HUES64 (cell line): ENCODE measurements around the gene NGFR.
"Not testable (repeated sequence)": the region's sequence is repeated elsewhere in the genome, so short reads cannot be mapped to it uniquely, and the experiment has no call there.

Experiments
- H3K27ac ChIP-seq: 2 replicates; pipeline ENCODE4 v1.7.0; 2013; ENCODE audit warnings: low read depth, low read length, inconsistent platforms
- H3K27me3 ChIP-seq: 2 replicates; pipeline ENCODE4 v1.6.1; 2013; ENCODE audit warnings: mild to moderate bottlenecking, low read length; ENCODE audit not compliant: insufficient read depth
- H3K36me3 ChIP-seq: 2 replicates; pipeline ENCODE4 v1.6.1; 2013; ENCODE audit warnings: mild to moderate bottlenecking, low read length; ENCODE audit not compliant: insufficient read depth
- H3K4me1 ChIP-seq: 2 replicates; pipeline ENCODE4 v1.6.1; 2013; ENCODE audit warnings: mild to moderate bottlenecking, low read length, moderate library complexity; ENCODE audit not compliant: insufficient read depth
- H3K4me3 ChIP-seq: 2 replicates; pipeline ENCODE4 v1.5.1; 2013; ENCODE audit warnings: mild to moderate bottlenecking, low read length, moderate library complexity
- H3K9ac ChIP-seq: 2 replicates; pipeline ENCODE4 v1.6.1; 2013; ENCODE audit warnings: mild to moderate bottlenecking, low read depth, low read length
- H3K9me3 ChIP-seq: 2 replicates; pipeline ENCODE4 v1.6.1; 2013; ENCODE audit warnings: low read depth, low read length; ENCODE audit not compliant: insufficient read depth
- WGBS: fragments of 150-250, 120-280 bp; methylation state at CpG from one replicate; pipeline ENCODE4 v1.1.7; 2013; ENCODE audit warnings: missing lambda C conversion rate; 5-methylcytosine and 5-hydroxymethylcytosine counted together

NGFR gene

GRCh38 chr17:49498029-49498615 is 3.0 kb downstream of the NGFR start:
- Histone ChIP-seq H3K27ac (no peak overlapping the region), H3K9ac (0 out of 2 replicates have a peak overlapping the region, but pooled peaks have one; percentile 41), H3K9me3 (no peaks in the 10 kb centered on the region), H3K36me3 (no peaks in the 10 kb centered on the region), H3K4me3 (peak overlapping the region; percentile 68), H3K27me3 (peaks cover 64% of the 10 kb centered on the region), H3K4me1 (peaks cover 26% of the 10 kb centered on the region)
- WGBS = 16% methylated on average over 12 of the region's 12 CpGs

- Histone ChIP-seq H3K4me1 (peaks cover 26% of the 10 kb centered on the region), H3K9me3 (no peaks in the 10 kb centered on the region), H3K36me3 (no peaks in the 10 kb centered on the region), H3K9ac (no peak overlapping the region), H3K4me3 (no peak overlapping the region), H3K27me3 (peaks cover 35% of the 10 kb centered on the region), H3K27ac (no peak overlapping the region)
- WGBS = 74% methylated on average over 3 of the region's 3 CpGs
Measured at GRCh38 chr17:49501496-49501895, 6.4 kb downstream of the NGFR start.

- Histone ChIP-seq H3K36me3 (no peaks in the 10 kb centered on the region), H3K4me3 (no peak overlapping the region), H3K9me3 (no peaks in the 10 kb centered on the region), H3K4me1 (peaks cover 27% of the 10 kb centered on the region), H3K27ac (no peak overlapping the region), H3K9ac (no peak overlapping the region), H3K27me3 (peaks cover 27% of the 10 kb centered on the region)
- WGBS = 70% methylated on average over 4 of the region's 4 CpGs
Measured at GRCh38 chr17:49502254-49502653, 7.2 kb downstream of the NGFR start.

GRCh38 chr17:49502680-49503079 is 7.6 kb downstream of the NGFR start:
- H3K4me1 ChIP-seq = peaks cover 31% of the 10 kb centered on the region
- H3K36me3 ChIP-seq, H3K4me3 ChIP-seq, H3K9me3 ChIP-seq, H3K27ac ChIP-seq, H3K9ac ChIP-seq: not testable (repeated sequence)
- peaks cover 23% of the 10 kb centered on the region for H3K27me3 ChIP-seq
- 55% methylated on average over 4 of the region's 5 CpGs for WGBS

- no peaks in the 10 kb centered on the region for H3K36me3 ChIP-seq
- 94% methylated on average over 4 of the region's 4 CpGs for WGBS
- H3K27ac ChIP-seq = no peak overlapping the region
- no peak overlapping the region for H3K9ac ChIP-seq
- peaks cover 30% of the 10 kb centered on the region for H3K4me1 ChIP-seq
- H3K27me3 ChIP-seq = peaks cover 6% of the 10 kb centered on the region
- H3K4me3 ChIP-seq = no peak overlapping the region
- no peaks in the 10 kb centered on the region for H3K9me3 ChIP-seq
Measured at GRCh38 chr17:49504369-49504768, 9.3 kb downstream of the NGFR start.

- Histone ChIP-seq H3K36me3 (no peaks in the 10 kb centered on the region), H3K27ac (no peak overlapping the region), H3K9me3 (no peaks in the 10 kb centered on the region), H3K4me1 (peaks cover 21% of the 10 kb centered on the region), H3K9ac (no peak overlapping the region), H3K27me3 (peaks cover 2% of the 10 kb centered on the region; the same call in 1 of the 2 replicates), H3K4me3 (no peak overlapping the region)
- 83% methylated on average over 14 of the region's 14 CpGs for WGBS
Measured at GRCh38 chr17:49505854-49506253, 10.8 kb downstream of the NGFR start.

- Histone ChIP-seq H3K4me1 (peaks cover 20% of the 10 kb centered on the region), H3K4me3 (no peak overlapping the region), H3K27ac (no peak overlapping the region), H3K9ac (no peak overlapping the region), H3K36me3 (no peaks in the 10 kb centered on the region), H3K9me3 (no peaks in the 10 kb centered on the region), H3K27me3 (no peaks in the 10 kb centered on the region)
- 96% methylated on average over 52 of the region's 57 CpGs for WGBS
Measured at GRCh38 chr17:49506282-49506681, 11.2 kb downstream of the NGFR start.

GRCh38 chr17:49508061-49508865 is 13.2 kb downstream of the NGFR start:
- H3K9ac ChIP-seq = peak overlapping the region; percentile 35; the same call in 1 of the 2 replicates
- H3K4me1 ChIP-seq = peaks cover 21% of the 10 kb centered on the region
- 10% methylated on average over 16 of the region's 17 CpGs for WGBS
- no peaks in the 10 kb centered on the region for H3K36me3 ChIP-seq
- H3K27me3 ChIP-seq = no peaks in the 10 kb centered on the region
- peak overlapping the region; percentile 83 for H3K27ac ChIP-seq
- 0 out of 2 replicates have a peak overlapping the region, but pooled peaks have one; percentile 16 for H3K4me3 ChIP-seq
- H3K9me3 ChIP-seq = no peaks in the 10 kb centered on the region

- H3K9ac ChIP-seq = peak overlapping the region; percentile 11; the same call in 1 of the 2 replicates
- peaks cover 25% of the 10 kb centered on the region for H3K4me1 ChIP-seq
- peak overlapping the region; percentile 56; the same call in 1 of the 2 replicates for H3K27ac ChIP-seq
- WGBS = 72% methylated on average over 8 of the region's 8 CpGs
- no peak overlapping the region for H3K4me3 ChIP-seq
- H3K9me3 ChIP-seq = no peaks in the 10 kb centered on the region
- no peaks in the 10 kb centered on the region for H3K27me3 ChIP-seq
- H3K36me3 ChIP-seq = no peaks in the 10 kb centered on the region
Measured at GRCh38 chr17:49508866-49509587, 13.9 kb downstream of the NGFR start.

GRCh38 chr17:49509588-49509917 is 14.5 kb downstream of the NGFR start:
- no peaks in the 10 kb centered on the region for H3K27me3 ChIP-seq
- H3K4me3 ChIP-seq = no peak overlapping the region
- peaks cover 29% of the 10 kb centered on the region for H3K4me1 ChIP-seq
- no peak overlapping the region for H3K9ac ChIP-seq
- H3K9me3 ChIP-seq = no peaks in the 10 kb centered on the region
- WGBS = 86% methylated on average over 1 of the region's 3 CpGs
- no peaks in the 10 kb centered on the region for H3K36me3 ChIP-seq
- H3K27ac ChIP-seq = no peak overlapping the region

- WGBS = 93% methylated on average over 13 of the region's 13 CpGs
- H3K4me3 ChIP-seq = no peak overlapping the region
- H3K9ac ChIP-seq = no peak overlapping the region
- no peaks in the 10 kb centered on the region for H3K9me3 ChIP-seq
- no peak overlapping the region for H3K27ac ChIP-seq
- no peaks in the 10 kb centered on the region for H3K36me3 ChIP-seq
- peaks cover 35% of the 10 kb centered on the region for H3K4me1 ChIP-seq
- no peaks in the 10 kb centered on the region for H3K27me3 ChIP-seq
Measured at GRCh38 chr17:49510059-49510719, 15.1 kb downstream of the NGFR start.
